ENCODE results near the gene CKMT2.

DNA sequence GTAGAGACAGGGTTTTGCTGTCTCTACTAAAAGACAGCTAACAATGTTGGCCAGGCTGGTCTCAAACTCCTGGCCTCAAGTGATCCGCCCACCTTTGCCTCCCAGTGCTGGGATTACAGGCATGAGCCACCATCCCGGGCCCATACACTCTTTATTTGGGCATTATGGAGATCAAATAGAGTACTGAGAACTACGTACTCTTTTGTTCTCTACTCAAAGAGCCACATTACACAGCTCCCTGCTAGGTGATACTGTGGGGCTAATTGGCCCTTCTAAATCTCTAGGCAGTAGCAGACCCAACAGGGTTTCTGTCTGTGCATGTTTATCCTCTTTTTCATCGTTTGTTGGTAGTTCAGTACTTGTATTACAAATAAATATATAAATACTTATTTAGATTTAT lies 16.1 kb downstream of the CKMT2 start:
- TF ChIP-seq POLR2A (IDR thresholded peaks at IDR 0.05; ENCODE audit: low read depth, low read length), result no peak
- no peak for TF ChIP-seq POLR2AphosphoS5 (IDR thresholded peaks at IDR 0.05; ENCODE audit: insufficient read depth, low read depth, low read length)
- TF ChIP-seq, protein P1, sequence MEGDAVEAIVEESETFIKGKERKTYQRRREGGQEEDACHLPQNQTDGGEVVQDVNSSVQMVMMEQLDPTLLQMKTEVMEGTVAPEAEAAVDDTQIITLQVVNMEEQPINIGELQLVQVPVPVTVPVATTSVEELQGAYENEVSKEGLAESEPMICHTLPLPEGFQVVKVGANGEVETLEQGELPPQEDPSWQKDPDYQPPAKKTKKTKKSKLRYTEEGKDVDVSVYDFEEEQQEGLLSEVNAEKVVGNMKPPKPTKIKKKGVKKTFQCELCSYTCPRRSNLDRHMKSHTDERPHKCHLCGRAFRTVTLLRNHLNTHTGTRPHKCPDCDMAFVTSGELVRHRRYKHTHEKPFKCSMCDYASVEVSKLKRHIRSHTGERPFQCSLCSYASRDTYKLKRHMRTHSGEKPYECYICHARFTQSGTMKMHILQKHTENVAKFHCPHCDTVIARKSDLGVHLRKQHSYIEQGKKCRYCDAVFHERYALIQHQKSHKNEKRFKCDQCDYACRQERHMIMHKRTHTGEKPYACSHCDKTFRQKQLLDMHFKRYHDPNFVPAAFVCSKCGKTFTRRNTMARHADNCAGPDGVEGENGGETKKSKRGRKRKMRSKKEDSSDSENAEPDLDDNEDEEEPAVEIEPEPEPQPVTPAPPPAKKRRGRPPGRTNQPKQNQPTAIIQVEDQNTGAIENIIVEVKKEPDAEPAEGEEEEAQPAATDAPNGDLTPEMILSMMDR (IDR thresholded peaks at IDR 0.05; ENCODE audit: extremely low read depth in 1 of 2, insufficient read depth in 1 of 2, low read depth in 1 of 2, low read length in 2 of 2), result no peak
